ENCODE measurements around the gene NPY1R. TPM values are rescaled to one million over a fixed set of nuclear protein-coding genes. Genes with fewer than 3 reads are reported as not detected.

NPY1R gene
- total RNA-seq, 1 experiment from 2014 or later, result 0.39 TPM

GRCh38 chr4:163372029-163372428, 39.6 kb upstream of the NPY1R start:
- no peak overlapping the region for H3K4me3 ChIP-seq (replicated peaks in 1 of 2; ENCODE audit: low read depth in 1 of 2, low read length in 2 of 2)
- ATAC-seq, result no peak
- POLR2A ChIA-PET, result no interaction called here
- no peak overlapping the region for H3K9ac ChIP-seq (ENCODE audit: low read length)
- H4K20me1 ChIP-seq (ENCODE audit: insufficient read depth), result no peaks in the 10 kb centered on the region
- no peaks in the 10 kb centered on the region for H3K27me3 ChIP-seq (ENCODE audit: insufficient read depth, low read length)
- H3K79me2 ChIP-seq (ENCODE audit: insufficient read depth, low read length), result no peaks in the 10 kb centered on the region
- DNase-seq (ENCODE audit: low read depth, low spot score), result no peak
- RAD21 ChIA-PET (ENCODE audit: low non-redundant PET in 1 of 2, low total read pairs in 2 of 2, uncharacterized antibody in 2 of 2, unreplicated experiment in 2 of 2), result no interaction called here
- intact Hi-C loops (cut with micrococcal nuclease), result no loop called here
- no TSS peak for BruUV-seq (replicated peaks)
- H3K4me1 ChIP-seq (ENCODE audit: control insufficient read depth in 1 of 2, insufficient read depth in 2 of 2, low read length in 2 of 2), result no peaks in the 10 kb centered on the region
- no peak overlapping the region for H3K27ac ChIP-seq (ENCODE audit: low read depth, low read length)
- no peaks in the 10 kb centered on the region for H3K9me3 ChIP-seq (ENCODE audit: control insufficient read depth in 1 of 2, insufficient read depth in 1 of 2, low read depth in 1 of 2, low read length in 2 of 2)
- no peak overlapping the region for H2AFZ ChIP-seq (ENCODE audit: low read depth, low read length, poor library complexity, severe bottlenecking)
- H3K4me2 ChIP-seq (ENCODE audit: low read length), result no peak overlapping the region
- no peaks in the 10 kb centered on the region for H3K9me2 ChIP-seq (ENCODE audit: insufficient read depth)
- TF ChIP-seq SRF (IDR thresholded peaks at IDR 0.05; ENCODE audit: low read depth), result no peak
- no peak for TF ChIP-seq SIN3A (IDR thresholded peaks at IDR 0.05; ENCODE audit: low read depth)
- TF ChIP-seq ZBTB33 (IDR thresholded peaks at IDR 0.05; ENCODE audit: extremely low read depth, insufficient replicate concordance, low read length), result no peak
- TF ChIP-seq ELF1 (IDR thresholded peaks at IDR 0.05; ENCODE audit: borderline replicate concordance, low read depth), result no peak
- TF ChIP-seq POLR2AphosphoS5 (IDR thresholded peaks at IDR 0.05; ENCODE audit: low read depth, low read length), result no peak
- TF ChIP-seq CTCF (IDR thresholded peaks at IDR 0.05 in 2 of 3, conservative IDR thresholded peaks at IDR 0.05 in 1 of 3; ENCODE audit: borderline replicate concordance in 1 of 3, insufficient read depth in 1 of 3, low read depth in 2 of 3, low read length in 2 of 3), result no peak
- no peak for TF ChIP-seq REST (IDR thresholded peaks at IDR 0.05; ENCODE audit: low read depth)
- no peak for TF ChIP-seq TCF7L2 (IDR thresholded peaks at IDR 0.05; ENCODE audit: borderline replicate concordance, extremely low read depth, insufficient read depth, insufficient read length)
- no peak for TF ChIP-seq RAD21 (IDR thresholded peaks at IDR 0.05; ENCODE audit: low read depth)
- TF ChIP-seq SP1 (IDR thresholded peaks at IDR 0.05; ENCODE audit: low read depth), result no peak
- CTCF ChIA-PET, result interaction anchor here (1.5 kb wide), 1 partner anchor 16 kb away, joined by 4 read pairs; no protein-coding TSS in a partner anchor
- H3K36me3 ChIP-seq (ENCODE audit: control insufficient read depth in 1 of 2, insufficient read depth in 2 of 2, low read length in 2 of 2), result no peaks in the 10 kb centered on the region
